ENCODE data around the gene CBLB.
A peak's percentile ranks its signal among the peaks of the same experiment; 100 is the strongest.

Gene CBLB

DNA sequence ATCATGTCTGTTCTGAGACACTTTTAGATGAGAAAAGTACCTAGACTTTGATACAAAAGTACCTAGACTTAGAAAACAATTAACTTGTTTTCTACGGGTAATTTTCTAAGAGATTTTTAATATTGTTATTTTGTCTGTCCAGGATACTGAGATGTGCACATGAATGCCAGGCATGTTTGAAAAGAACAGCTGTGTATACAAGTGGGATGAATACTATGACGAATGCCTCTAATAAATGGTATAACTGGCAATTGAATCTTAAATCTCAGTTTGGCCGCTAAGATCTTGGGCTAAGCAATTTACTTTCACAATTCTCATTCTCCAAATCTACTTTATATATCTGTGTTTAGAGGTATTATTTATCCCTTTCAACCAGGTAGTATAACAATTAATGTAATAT is 207.4 kb downstream of the CBLB start:
- Histone ChIP-seq H3K4me1 (ENCODE audit: control insufficient read depth in 1 of 2, insufficient read depth in 2 of 2, low read length in 2 of 2) (no peaks in the 10 kb centered on the region), H3K18ac (ENCODE audit: low read length) (no peak overlapping the region), H3K23ac (ENCODE audit: low read length) (no peak overlapping the region), H3K14ac (ENCODE audit: low read length) (no peak overlapping the region), H3K79me1 (ENCODE audit: low read length) (no peaks in the 10 kb centered on the region), H3K4me3 (ENCODE audit: low read depth, low read length) (no peak overlapping the region), H4K12ac (ENCODE audit: low read depth, low read length) (no peak overlapping the region), H4K91ac (ENCODE audit: low read depth, low read length) (no peak overlapping the region), H4K8ac (ENCODE audit: low read depth, low read length) (no peak overlapping the region), H3K9me3 (ENCODE audit: insufficient read depth, low read depth, low read length) (no peaks in the 10 kb centered on the region), H3K27ac (ENCODE audit: low read depth, low read length) (no peak overlapping the region), H3K9ac (ENCODE audit: low read length) (no peak overlapping the region), H3K27me3 (ENCODE audit: insufficient read depth, low read length) (no peaks in the 10 kb centered on the region), H3K36me3 (ENCODE audit: control insufficient read depth in 1 of 2, insufficient read depth in 2 of 2, low read length in 2 of 2) (peaks cover 10 to 13% of the 10 kb centered on the region in 2 experiments), H2BK120ac (ENCODE audit: insufficient read depth, low read length, poor library complexity) (no peak overlapping the region), H3K4ac (ENCODE audit: low read depth, low read length) (no peak overlapping the region), H2BK5ac (ENCODE audit: low read depth, low read length, poor library complexity) (no peak overlapping the region), H2BK12ac (ENCODE audit: low read length) (no peak overlapping the region), H2AFZ (ENCODE audit: insufficient read depth, low read length, poor library complexity) (no peak overlapping the region), H2AK5ac (ENCODE audit: low read length) (no peak overlapping the region), H3K4me2 (ENCODE audit: low read length) (no peak overlapping the region), H3K79me2 (ENCODE audit: control insufficient read depth, insufficient read depth, low read length, poor library complexity) (no peaks in the 10 kb centered on the region)
- no CpG with 5 or more reads among the region's 3 CpGs for WGBS (ENCODE audit: extremely low coverage, insufficient coverage, insufficient read length)
- no peak for DNase-seq

DNA sequence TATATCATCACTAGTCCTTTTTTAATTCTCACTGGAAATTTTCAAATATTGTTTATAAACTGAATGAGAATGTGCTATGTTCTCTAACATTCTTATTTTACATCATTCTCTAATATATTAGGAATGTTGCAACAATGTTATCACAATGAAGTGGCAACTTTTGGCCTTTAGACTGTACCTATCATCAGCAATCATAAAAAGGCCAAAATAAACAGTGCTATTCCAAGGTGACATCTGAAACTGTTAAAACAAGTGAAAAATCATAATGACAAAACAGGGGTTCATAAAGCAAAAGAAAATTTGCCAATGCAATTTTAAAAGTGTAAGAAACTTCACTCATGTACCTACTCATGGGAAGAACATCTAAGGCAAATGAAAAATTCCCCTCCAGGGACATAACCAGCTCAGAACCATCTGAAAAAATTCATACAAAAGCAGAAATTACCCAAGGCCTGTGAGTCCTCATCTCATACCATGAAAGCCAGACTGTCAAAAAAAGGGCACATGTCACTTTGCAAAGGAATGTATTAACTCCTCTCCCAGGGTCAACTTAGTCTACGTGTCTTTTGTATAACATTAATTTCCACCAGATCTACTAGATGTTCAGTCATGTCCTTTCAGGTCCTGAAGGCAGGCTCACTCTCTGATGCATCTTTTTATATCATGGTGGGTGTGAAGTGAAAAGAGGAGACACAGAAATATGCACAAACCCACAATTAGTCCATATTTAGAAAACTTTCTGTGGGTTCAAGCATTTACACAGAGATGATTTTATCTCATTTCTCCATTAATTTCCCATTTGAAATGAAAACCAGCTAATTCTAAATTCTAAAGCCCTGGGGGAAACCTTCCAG is 211.9 kb downstream of the CBLB start:
- Histone ChIP-seq H4K91ac (ENCODE audit: low read depth, low read length) (no peak overlapping the region), H3K9ac (ENCODE audit: low read length) (no peak overlapping the region), H4K8ac (ENCODE audit: low read depth, low read length) (no peak overlapping the region), H2BK12ac (ENCODE audit: low read length) (no peak overlapping the region), H3K79me2 (ENCODE audit: control insufficient read depth, insufficient read depth, low read length, poor library complexity) (no peaks in the 10 kb centered on the region), H3K18ac (ENCODE audit: low read length) (no peak overlapping the region), H3K4me3 (ENCODE audit: low read depth, low read length) (no peak overlapping the region), H3K4me2 (ENCODE audit: low read length) (no peak overlapping the region), H3K9me3 (ENCODE audit: insufficient read depth, low read depth, low read length) (no peaks in the 10 kb centered on the region), H3K79me1 (ENCODE audit: low read length) (no peaks in the 10 kb centered on the region), H3K14ac (ENCODE audit: low read length) (no peak overlapping the region), H3K27me3 (ENCODE audit: insufficient read depth, low read length) (no peaks in the 10 kb centered on the region), H3K27ac (ENCODE audit: low read depth, low read length) (no peak overlapping the region), H3K23ac (ENCODE audit: low read length) (no peak overlapping the region), H3K4ac (ENCODE audit: low read depth, low read length) (no peak overlapping the region), H2BK120ac (ENCODE audit: insufficient read depth, low read length, poor library complexity) (no peak overlapping the region), H2AFZ (ENCODE audit: insufficient read depth, low read length, poor library complexity) (no peak overlapping the region), H2AK5ac (ENCODE audit: low read length) (no peak overlapping the region), H3K36me3 (ENCODE audit: control insufficient read depth in 1 of 2, insufficient read depth in 2 of 2, low read length in 2 of 2) (peaks cover 8 to 10% of the 10 kb centered on the region in 2 experiments), H2BK5ac (ENCODE audit: low read depth, low read length, poor library complexity) (no peak overlapping the region), H4K12ac (ENCODE audit: low read depth, low read length) (no peak overlapping the region), H3K4me1 (ENCODE audit: control insufficient read depth in 1 of 2, insufficient read depth in 2 of 2, low read length in 2 of 2) (no peaks in the 10 kb centered on the region)
- DNase-seq = peak; percentile 56 to 91
- no CpG with 5 or more reads among the region's 1 CpG for WGBS (ENCODE audit: extremely low coverage, insufficient coverage, insufficient read length)

DNA sequence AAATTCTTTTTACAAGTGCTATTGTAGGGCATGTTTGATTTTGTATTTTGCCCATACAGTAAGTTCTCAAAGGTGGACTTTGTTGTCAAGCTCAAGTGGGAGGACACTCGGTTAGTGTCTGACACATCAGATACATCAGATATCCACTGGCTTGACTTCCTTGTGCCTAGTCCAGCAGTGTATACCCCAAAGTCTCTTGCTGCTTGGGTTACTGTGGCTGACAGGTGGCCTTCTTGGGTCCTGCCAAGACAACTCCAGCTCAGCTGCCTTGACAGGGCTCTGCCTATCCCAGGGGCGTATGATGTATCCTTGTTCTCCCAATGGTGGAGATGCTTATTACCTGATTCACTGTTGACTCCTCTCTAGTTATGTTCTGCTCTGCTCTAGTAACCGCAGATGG is 214.9 kb downstream of the CBLB start:
- Histone ChIP-seq H3K79me2 (ENCODE audit: control insufficient read depth, insufficient read depth, low read length, poor library complexity) (no peaks in the 10 kb centered on the region), H3K36me3 (ENCODE audit: control insufficient read depth in 1 of 2, insufficient read depth in 2 of 2, low read length in 2 of 2) (peaks cover under 1 to 5% of the 10 kb centered on the region in 2 experiments), H4K12ac (ENCODE audit: low read depth, low read length) (no peak overlapping the region), H3K4me2 (ENCODE audit: low read length) (no peak overlapping the region), H3K9me3 (ENCODE audit: insufficient read depth, low read depth, low read length) (no peaks in the 10 kb centered on the region), H3K4me1 (ENCODE audit: control insufficient read depth in 1 of 2, insufficient read depth in 2 of 2, low read length in 2 of 2) (no peaks in the 10 kb centered on the region), H4K91ac (ENCODE audit: low read depth, low read length) (no peak overlapping the region), H3K14ac (ENCODE audit: low read length) (no peak overlapping the region), H3K18ac (ENCODE audit: low read length) (no peak overlapping the region), H3K79me1 (ENCODE audit: low read length) (no peaks in the 10 kb centered on the region), H2AK5ac (ENCODE audit: low read length) (no peak overlapping the region), H3K27ac (ENCODE audit: low read depth, low read length) (no peak overlapping the region), H3K4me3 (ENCODE audit: low read depth, low read length) (no peak overlapping the region), H3K27me3 (ENCODE audit: insufficient read depth, low read length) (no peaks in the 10 kb centered on the region), H3K4ac (ENCODE audit: low read depth, low read length) (no peak overlapping the region), H3K23ac (ENCODE audit: low read length) (no peak overlapping the region), H2BK120ac (ENCODE audit: insufficient read depth, low read length, poor library complexity) (no peak overlapping the region), H4K8ac (ENCODE audit: low read depth, low read length) (no peak overlapping the region), H2BK12ac (ENCODE audit: low read length) (no peak overlapping the region), H3K9ac (ENCODE audit: low read length) (no peak overlapping the region), H2BK5ac (ENCODE audit: low read depth, low read length, poor library complexity) (no peak overlapping the region), H2AFZ (ENCODE audit: insufficient read depth, low read length, poor library complexity) (no peak overlapping the region)
- DNase-seq = no peak
- WGBS (ENCODE audit: extremely low coverage, insufficient coverage, insufficient read length) = no CpG with 5 or more reads among the region's 3 CpGs

DNA sequence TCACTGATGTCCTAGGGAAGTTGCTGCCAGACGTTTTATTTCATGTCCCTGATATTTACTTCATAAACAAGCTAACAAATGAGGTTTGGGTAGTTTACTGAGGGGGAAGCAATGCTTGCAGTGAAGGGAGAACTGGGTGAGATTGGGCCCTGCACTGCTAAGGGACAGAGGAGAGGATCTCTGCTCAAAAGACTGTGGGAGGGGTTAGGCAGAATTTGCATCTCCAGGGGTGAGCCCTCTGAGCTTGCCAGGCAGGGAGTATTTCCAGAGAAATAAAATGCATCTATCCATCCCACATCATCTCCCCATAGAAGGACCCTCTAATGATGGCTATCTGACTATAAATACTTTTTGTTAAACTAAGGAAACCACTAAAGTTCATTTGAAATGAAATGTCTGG is 215.6 kb downstream of the CBLB start:
- no peak overlapping the region for H2BK120ac ChIP-seq (ENCODE audit: insufficient read depth, low read length, poor library complexity)
- H3K4me1 ChIP-seq (ENCODE audit: control insufficient read depth in 1 of 2, insufficient read depth in 2 of 2, low read length in 2 of 2) = peaks cover 0 to 2% of the 10 kb centered on the region in 2 experiments
- no peak overlapping the region for H3K23ac ChIP-seq (ENCODE audit: low read length)
- no peak overlapping the region for H3K4me2 ChIP-seq (ENCODE audit: low read length)
- no peaks in the 10 kb centered on the region for H3K36me3 ChIP-seq (ENCODE audit: control insufficient read depth in 1 of 2, insufficient read depth in 2 of 2, low read length in 2 of 2)
- peak overlapping the region; percentile 70 for H4K12ac ChIP-seq (ENCODE audit: low read depth, low read length)
- H3K27ac ChIP-seq (ENCODE audit: low read depth, low read length) = no peak overlapping the region
- H3K27me3 ChIP-seq (ENCODE audit: insufficient read depth, low read length) = no peaks in the 10 kb centered on the region
- H3K79me1 ChIP-seq (ENCODE audit: low read length) = no peaks in the 10 kb centered on the region
- H3K9ac ChIP-seq (ENCODE audit: low read length) = no peak overlapping the region
- WGBS (ENCODE audit: extremely low coverage, insufficient coverage, insufficient read length) = no CpG with 5 or more reads among the region's 1 CpG
- H2BK12ac ChIP-seq (ENCODE audit: low read length) = no peak overlapping the region
- peak overlapping the region; percentile 28 for H4K8ac ChIP-seq (ENCODE audit: low read depth, low read length)
- H3K4me3 ChIP-seq (ENCODE audit: low read depth, low read length) = no peak overlapping the region
- H3K79me2 ChIP-seq (ENCODE audit: control insufficient read depth, insufficient read depth, low read length, poor library complexity) = no peaks in the 10 kb centered on the region
- no peaks in the 10 kb centered on the region for H3K9me3 ChIP-seq (ENCODE audit: insufficient read depth, low read depth, low read length)
- H4K91ac ChIP-seq (ENCODE audit: low read depth, low read length) = no peak overlapping the region
- H2AK5ac ChIP-seq (ENCODE audit: low read length) = no peak overlapping the region
- no peak overlapping the region for H2BK5ac ChIP-seq (ENCODE audit: low read depth, low read length, poor library complexity)
- no peak for DNase-seq
- H3K4ac ChIP-seq (ENCODE audit: low read depth, low read length) = no peak overlapping the region
- H3K18ac ChIP-seq (ENCODE audit: low read length) = no peak overlapping the region
- H3K14ac ChIP-seq (ENCODE audit: low read length) = no peak overlapping the region
- no peak overlapping the region for H2AFZ ChIP-seq (ENCODE audit: insufficient read depth, low read length, poor library complexity)

All from trophoblast cell (in vitro differentiated cells and primary cell).